A204.1 (cell line): ENCODE data around the gene TPST1.
A peak's percentile ranks its signal among the peaks of the same experiment; 100 is the strongest.

Experiments used
- FAIRE-seq: peaks from 2 replicates; lab custom pipeline; 2012; peaks lifted over from hg19 to GRCh38; lab: Jason Lieb, UNC

TPST1 gene

DNA sequence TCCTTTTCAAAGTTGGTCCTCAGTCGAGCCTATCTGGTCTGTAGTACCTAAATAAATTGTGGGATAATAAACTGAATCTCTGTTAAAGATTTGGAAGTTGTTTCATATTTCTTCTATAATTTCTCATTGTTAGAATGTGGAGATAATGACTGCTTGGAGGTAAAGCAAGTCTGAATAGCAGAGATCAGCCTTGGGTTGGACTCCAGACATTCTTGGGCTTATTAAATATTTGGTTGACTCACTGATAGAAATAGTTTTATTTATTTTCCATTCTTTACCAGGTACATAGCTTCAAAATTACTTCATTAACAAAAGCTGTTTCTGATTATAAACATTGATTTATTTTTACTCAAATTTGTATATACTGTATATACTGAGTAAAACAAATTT is 34.3 kb downstream of the TPST1 start:
- FAIRE-seq = no peak

DNA sequence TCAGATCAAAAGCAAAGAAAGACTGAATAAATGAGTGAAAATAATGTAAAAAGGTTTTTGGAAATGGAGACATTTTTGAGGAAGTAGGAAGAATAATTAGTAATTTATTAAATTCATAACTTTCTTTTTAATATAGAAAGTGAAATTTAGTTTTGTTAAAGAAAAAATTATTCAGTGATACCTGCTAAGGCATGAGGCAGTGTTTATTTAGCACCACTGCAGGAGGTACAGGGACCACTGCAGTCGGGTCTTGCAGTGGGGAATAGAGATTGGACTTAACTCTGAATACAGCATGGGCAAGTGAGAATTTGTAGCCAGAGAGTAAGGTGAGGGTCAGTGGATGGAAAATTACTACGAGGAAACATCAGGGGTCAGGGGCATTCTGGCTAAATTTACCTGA is 39.9 kb downstream of the TPST1 start:
- FAIRE-seq = no peak

DNA sequence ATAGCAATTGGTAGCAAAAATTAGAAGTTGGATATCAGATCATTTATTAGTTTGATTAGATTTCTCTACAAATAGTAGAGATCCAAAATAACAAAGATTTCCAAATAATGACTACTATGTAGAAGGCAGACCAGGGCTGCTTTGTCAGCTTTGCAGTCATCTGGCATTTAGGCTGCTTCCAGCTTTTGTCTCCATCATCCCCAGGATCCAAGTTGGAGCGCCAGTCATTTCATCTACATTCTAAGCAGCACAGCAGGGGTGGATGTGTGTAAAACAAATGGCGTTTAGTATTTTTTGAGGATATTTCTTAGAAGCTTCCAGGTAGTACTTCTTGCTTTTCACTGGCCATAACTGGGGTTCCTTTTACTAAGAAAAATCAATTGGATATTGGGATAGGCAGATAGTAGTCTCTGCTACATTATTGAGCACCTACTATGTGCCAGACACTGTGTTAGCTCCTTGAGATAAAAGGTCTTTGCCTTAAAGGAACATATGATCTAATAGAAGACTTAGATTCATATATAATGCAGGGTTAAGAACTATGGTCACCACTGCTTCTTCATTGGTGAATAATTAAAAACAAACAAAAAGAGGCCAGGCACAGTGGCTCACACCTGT is 41.5 kb downstream of the TPST1 start:
- FAIRE-seq = no peak

DNA sequence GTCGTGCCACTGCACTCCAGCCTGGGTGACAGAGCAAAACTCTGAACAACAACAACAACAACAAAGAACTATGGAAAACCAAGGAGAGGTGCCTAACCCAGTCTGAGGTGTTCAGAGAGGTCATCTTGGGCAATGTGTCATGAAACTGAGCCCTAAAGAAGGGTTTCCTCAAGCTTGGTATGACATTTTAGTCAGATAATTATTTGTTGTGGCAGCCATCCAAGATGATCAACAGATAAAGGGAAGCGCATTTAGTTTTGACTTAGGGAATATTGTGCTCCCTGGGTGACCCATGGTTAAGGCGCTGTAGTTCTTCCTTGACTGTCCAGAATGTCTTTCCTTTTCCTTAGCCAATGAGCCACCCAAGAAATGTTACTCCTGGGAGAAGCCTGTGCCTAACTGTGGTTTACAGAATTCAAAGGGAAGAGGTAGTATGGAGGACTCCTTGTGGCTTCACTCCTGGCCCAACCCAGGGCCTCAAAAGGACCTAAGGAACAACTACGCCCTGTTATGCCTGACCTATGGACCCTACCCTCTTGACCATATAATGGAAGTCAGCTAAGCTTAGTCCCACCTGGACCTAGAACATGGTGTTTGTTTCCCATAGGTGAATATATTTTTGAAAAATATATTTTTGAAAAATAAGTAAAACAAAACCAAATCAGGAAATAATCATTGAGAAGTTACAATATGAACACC is 42.4 kb downstream of the TPST1 start:
- FAIRE-seq = no peak

DNA sequence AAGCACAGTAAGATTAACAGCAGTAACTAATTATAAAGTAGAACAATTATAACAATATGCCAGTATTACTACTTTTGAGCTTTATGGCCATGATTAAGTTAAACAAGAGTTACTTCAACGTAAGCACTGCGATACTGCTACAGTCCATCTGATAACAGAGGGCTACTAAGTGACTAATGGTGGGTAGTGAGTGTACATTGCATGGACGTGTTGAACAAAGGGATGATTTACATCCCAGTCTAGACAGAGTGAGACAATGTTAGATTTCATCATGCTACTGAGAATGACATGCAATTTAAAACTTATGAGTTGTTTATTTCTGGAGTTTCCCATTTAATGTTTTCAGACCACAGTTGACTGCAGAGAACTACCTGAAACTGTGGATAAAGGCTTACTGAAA is 45.6 kb downstream of the TPST1 start:
- FAIRE-seq = no peak

DNA sequence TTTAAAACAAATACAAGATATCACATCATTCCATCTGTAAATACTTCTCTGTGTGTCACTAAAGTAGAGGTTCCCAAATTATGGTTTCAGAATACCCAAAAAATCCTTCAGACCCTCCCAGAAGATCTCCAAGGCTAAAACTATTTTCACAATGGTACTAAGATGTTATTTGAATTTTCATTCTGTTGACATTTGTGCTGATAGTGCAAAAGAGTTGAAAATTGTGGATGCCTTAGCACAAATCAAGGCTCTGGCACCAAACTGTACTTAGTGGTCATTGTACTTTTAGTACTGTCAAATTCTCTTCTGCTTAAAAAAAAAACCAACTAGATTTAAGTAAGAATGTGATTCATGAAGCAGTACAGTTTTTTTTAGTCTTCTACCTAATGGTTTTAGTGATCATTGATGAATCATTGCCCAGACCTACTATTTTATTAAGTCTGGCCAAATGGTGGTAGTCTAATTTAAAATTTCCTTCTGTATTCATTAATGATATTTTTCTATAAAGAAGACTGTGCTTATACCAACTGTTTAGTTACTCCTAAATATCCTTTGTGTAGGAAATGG is 50.5 kb downstream of the TPST1 start:
- no peak for FAIRE-seq

GRCh38 chr7:66256281-66256680 is 51.1 kb downstream of the TPST1 start:
- no peak for FAIRE-seq

DNA sequence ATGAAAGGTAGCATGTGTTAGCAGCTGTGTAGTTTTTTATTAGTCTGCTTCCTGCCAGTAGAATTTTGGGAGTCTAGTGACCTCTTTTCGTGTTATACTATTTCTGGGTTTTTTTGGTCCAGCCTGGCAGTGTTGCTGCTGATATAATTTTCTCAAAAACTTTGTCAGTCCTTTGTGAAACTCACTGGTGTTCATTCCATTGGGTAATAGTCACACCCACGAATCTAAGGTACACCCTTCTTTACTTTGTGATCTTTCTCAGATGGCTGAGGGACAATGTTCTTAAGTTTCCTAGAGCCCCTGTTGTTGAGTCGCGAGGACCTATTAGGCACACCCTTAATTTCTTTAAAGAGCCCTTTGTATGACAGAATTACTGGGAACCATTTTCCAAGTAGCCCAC is 52.3 kb downstream of the TPST1 start:
- no peak for FAIRE-seq

GRCh38 chr7:66258409-66258808 is 53.3 kb downstream of the TPST1 start:
- FAIRE-seq = no peak

DNA sequence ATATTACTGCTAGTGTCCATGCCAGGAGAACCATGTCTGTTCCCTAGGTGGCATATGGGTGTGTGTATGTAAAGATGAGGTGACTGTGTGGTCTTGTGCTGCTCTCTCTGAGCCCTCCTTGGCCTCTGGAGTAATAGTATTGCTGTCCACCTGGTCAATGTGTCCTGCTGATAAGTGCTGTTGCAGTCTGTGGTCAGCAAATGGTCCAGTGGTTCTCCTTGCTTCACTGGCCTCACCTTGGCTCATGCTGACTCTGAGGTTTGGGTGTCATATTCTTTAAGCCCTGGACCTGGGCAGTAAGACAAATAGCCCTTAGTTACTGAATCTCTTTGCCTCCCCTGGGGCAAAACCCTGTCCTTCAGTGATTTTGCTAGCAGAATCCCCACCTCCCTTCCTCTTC is 56.8 kb downstream of the TPST1 start:
- no peak for FAIRE-seq

- no peak for FAIRE-seq
These were observed 58.8 kb downstream of the TPST1 start for GRCh38 chr7:66263936-66264335.

GRCh38 chr7:66265566-66265965 is 60.4 kb downstream of the TPST1 start:
- no peak for FAIRE-seq

DNA sequence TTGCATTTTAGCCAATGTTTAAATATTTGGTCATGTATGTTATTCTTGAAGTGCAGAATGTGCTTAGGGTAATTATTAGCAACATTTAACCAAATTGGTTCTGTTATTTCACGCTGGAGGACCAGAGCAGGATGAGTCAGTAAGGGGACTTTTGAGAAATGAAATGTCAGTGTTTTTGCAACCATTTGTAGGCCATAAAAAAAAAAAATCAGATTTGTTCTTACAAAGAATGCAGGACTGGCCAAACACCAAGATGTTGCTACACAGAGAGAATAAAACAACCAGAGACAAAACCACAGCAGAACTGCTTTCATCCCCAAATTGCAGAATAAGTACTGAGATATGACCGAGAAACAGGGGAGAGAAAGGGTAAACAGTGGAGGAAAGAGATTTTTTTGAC is 62.1 kb downstream of the TPST1 start:
- no peak for FAIRE-seq

GRCh38 chr7:66269978-66270377 is 64.8 kb downstream of the TPST1 start:
- no peak for FAIRE-seq

DNA sequence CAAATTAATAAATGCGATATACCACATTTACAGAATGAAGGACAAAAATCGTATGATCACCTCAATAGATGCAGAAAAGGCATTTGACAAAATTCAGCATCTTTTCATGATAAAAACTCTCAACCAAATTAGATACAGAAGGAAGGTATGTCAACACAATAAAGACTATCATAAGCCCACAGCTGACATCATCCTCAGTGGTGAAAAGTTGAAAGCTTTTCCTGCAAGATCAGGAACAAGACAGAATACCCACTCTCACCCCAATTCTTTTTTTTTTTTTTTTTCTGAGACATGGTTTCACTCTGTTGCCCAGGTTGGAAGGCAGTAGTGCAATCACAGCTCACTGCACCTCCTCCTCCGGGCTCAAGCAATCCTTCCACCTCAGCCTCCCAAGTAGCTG is 67.2 kb downstream of the TPST1 start:
- FAIRE-seq = no peak

DNA sequence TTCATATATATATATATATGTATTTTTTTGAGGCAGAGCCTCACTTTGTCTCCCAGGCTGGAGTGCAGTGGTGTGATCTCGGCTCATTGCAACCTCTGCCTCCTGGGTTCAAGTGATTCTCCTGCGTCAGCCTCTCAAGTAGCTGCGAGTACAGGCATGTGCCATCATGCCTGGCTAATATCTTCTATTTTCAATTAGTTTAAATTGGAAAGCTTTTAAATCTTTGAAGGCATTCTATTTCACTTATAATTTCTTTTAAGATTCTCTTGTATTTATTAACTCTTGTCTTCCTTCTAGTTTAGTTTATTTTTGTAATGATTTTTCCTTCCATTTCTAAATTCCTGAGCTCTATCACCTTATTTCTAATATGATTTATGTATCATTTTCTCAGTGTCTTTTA is 71.2 kb downstream of the TPST1 start:
- FAIRE-seq = peak; percentile 76

GRCh38 chr7:66277492-66277891 is 72.4 kb downstream of the TPST1 start:
- FAIRE-seq = no peak

DNA sequence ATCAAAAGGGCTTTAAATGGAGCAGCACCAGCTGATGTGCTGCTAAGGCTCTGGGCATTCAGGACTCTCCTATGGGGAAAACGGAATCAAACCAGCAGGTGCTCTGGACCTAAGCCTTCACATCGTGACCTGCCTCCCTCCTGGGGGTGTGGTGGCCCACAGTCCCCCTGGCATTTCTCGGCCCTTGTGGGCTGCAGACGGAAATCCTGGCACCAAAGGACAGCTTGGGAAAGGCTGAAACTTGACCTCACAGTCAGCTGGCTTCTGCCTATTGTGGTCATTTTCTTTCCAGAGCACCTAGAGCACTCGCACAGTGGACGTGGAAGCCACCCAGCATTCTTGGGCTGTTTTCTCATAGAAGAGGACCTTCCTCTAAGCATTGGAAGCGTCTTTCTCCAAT is 74.8 kb downstream of the TPST1 start:
- no peak for FAIRE-seq

GRCh38 chr7:66281678-66282590 is 76.8 kb downstream of the TPST1 start:
- no peak for FAIRE-seq

DNA sequence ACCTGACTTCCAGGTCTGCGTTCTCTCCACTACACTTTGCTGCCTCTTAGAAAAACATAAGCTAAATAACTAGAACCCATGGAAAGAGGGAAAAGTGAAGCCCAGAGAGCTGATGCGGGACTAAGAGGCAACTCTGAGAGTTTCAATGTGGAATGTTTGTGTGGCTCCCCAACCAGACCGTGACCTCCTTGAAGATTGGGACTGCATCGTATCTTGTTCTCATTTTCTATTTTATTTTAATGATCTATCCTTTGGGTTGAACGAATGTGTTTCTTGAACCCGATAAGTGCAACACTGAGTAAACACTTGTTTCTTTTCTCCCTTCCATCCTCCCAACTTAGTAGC is 77.4 kb downstream of the TPST1 start:
- no peak for FAIRE-seq

GRCh38 chr7:66283003-66283920 is 78.1 kb downstream of the TPST1 start:
- FAIRE-seq = no peak

DNA sequence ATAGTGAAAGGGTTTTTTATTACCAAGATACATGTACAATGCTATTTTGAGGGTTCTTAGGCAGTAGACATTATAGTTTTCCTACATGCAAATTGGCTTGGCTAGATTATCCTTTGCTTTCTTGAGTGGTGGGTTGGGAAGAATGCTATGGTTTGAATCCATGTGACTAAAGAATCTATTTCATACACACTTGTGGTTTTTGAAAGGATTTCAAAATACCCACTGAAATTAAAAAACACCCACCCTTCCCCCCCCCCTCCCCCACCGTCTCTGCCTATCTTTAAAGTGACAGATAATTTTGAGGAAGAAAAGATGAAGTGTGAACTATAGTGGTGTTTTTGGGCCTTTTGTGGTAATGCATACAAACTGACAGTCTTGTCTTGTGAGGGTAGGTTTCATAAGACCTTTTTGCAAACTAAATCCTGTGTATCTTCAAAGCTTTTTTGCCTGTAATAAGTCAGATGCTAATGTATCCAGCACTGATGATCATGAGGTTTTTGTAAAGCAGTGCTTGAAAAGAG is 90.9 kb downstream of the TPST1 start:
- FAIRE-seq = no peak
